NCI-H1417 (cell line): ENCODE data around the gene SLC16A12.
"Not testable (repeated sequence)": the region's sequence is repeated elsewhere in the genome, so short reads cannot be mapped to it uniquely, and the experiment has no call there.

Experiments used
- DNase-seq, 3 experiments: peaks; one replicate each; lab custom pipeline; 2025; lab: John Stamatoyannopoulos, UW

Gene SLC16A12

GRCh38 chr10:89469517-89469916 lies 65.9 kb downstream of the SLC16A12 start:
- DNase-seq: no peak

DNA sequence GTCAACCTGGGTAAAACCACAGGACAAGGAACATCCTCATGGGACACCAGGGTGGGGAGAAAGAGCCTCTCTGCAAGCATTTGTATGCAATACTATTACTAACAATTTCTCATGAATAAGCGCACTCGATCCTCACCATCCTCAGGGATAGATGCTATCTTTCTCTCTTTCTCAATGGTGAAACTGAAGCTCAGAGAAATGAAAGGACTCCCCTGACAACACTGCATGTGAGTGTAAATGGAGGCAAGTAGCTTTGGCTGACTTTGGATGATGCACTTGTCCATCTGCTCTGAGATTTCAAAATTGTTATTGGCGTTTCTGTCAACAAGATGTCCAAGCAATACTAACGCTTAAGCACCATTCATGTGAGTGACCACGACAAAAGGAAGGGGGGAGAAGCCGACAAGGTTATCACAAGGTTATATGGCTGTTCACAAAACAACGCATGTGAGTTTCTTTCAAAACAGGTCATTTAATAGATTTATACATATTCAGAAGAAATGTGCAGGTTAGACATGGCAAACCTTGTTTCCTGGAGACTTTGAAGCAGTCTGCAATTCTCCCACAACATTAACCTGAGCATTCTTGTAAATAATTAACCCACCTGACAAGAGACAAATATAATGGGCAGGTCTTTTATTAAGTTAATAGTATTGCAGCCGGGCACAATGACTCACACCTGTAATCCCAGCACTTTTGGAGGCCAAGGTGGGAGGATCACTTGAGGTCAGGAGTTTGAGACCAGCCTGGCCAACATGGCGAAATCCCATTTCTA lies 67.0 kb downstream of the SLC16A12 start:
- no peak for DNase-seq

GRCh38 chr10:89466599-89467035 lies 68.8 kb downstream of the SLC16A12 start:
- DNase-seq: peak in 2 of 3 experiments; percentile 62 to 84

DNA sequence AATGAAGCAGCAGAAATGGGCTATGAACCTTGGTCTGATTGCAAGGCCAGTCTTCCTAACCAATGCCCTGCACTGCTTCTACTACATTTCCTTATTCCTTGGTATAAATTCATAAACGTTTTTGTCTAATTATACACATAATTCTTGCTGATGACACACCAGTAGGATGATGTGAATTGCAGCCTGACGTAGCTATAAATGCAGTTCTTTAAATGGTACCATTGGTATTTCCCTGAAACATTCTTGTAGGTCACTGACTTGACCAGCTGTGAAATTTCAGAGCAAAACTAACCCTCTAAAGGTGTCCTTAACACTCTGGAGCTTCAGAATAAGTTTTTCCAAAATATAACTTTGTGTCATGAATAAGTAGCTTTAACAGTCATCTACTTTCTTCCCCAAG lies 70.2 kb downstream of the SLC16A12 start:
- no peak for DNase-seq

- no peak for DNase-seq
These were observed 71.4 kb downstream of the SLC16A12 start for GRCh38 chr10:89463846-89464537.

- DNase-seq: no peak
These were observed 76.6 kb downstream of the SLC16A12 start for GRCh38 chr10:89458784-89459183.

GRCh38 chr10:89458291-89458690 lies 77.1 kb downstream of the SLC16A12 start:
- no peak for DNase-seq

GRCh38 chr10:89454561-89455347 lies 80.6 kb downstream of the SLC16A12 start:
- no peak for DNase-seq

- no peak for DNase-seq
These were observed 83.2 kb downstream of the SLC16A12 start for GRCh38 chr10:89452193-89452592.

DNA sequence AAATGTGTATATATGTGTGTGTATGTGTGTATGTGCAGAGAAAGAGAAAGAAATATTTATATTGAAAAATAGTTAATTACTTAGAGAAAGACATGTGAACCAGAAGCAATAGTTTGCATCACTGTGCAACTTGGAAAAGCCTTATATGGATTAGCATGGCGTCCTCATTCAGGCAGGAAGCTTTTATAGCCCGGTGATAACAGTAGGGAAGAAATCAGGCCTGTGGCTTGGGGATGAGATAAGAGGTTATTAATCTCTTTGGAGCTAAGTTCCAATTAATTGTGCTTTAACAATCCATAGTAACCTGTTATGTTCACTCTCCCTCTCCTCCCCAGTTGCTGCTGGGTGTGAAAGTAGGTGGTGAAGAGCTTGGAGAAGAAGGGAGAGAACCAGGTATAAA lies 84.5 kb downstream of the SLC16A12 start:
- DNase-seq: no peak

GRCh38 chr10:89444819-89445218 lies 90.6 kb downstream of the SLC16A12 start:
- not testable (repeated sequence) for DNase-seq

GRCh38 chr10:89442289-89442688 lies 93.1 kb downstream of the SLC16A12 start:
- DNase-seq: no peak

GRCh38 chr10:89440226-89441009 lies 95.0 kb downstream of the SLC16A12 start:
- peak in 1 of 3 experiments; percentile 13 for DNase-seq

GRCh38 chr10:89438525-89438924 lies 96.9 kb downstream of the SLC16A12 start:
- DNase-seq: no peak

DNA sequence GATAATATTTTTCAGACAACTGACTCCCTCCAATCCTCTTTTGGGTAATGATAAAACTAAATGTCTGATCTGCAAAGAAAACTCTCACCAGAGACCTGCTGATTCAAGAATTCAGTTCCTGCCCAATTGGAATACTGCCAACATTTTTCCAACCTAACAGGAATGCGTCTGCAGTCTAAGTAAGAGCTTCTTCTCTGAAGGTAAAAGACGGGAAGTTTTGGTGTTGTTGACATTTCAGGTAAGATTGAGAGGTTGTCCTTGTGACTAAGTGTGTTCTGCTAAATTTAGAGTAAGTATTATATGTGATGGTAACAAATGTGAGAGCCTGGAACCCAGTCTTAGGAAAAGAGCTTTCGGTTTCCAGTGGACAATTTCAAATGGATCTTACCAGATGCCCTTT lies 103.4 kb downstream of the SLC16A12 start:
- peak in 2 of 3 experiments; percentile 9 to 19 for DNase-seq

GRCh38 chr10:89428877-89429276 lies 106.5 kb downstream of the SLC16A12 start:
- DNase-seq: peak in 1 of 3 experiments; percentile 14

DNA sequence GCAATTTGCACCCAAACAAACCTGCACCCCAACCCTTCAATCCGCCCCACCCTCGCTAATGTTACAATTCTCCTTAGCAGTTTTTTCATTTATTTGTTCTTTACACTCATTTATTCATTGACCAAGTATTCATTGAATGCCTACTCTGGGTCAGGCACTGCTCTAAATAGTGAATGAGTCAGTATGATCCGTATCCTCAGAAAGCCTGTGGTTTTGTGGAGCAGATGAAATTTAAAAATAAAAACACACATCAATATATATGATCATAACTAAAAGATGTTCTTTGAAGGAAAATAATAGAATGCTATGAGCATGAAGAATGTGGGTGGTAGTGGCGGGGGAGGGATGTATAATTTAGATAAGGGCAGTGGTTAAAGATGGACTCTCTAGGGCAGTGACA lies 107.8 kb downstream of the SLC16A12 start:
- DNase-seq: no peak

DNA sequence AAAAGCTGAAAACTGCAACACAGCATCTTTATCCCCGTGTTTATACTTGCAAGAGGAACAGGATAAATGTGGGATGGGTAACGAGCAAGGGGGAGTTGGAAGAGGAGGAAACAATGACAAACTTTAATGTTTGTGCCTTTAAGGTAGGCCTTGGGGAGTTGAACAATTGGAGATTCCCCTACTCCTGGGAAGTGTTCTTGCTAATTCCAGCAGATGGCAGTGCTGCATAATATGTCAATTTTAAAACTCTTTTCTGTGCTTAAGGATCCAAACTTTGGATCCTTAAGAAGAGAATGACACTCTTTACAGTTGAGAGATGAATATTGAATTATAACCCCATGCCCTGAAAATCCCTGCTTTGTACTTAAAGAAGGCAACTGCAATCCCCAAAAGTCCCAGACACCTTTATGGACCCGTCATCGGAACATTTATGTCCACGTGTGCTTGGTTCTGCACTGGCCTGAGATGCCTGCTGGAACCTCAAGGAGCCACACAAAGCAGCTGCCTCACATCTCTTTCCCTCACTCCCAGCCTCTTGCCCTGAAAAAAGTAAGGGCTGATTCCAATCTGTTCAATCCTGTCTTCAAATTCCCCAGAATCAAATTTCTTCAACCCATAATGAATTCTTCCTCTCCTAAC lies 109.0 kb downstream of the SLC16A12 start:
- peak; percentile 7 to 62 (median 35) for DNase-seq

- DNase-seq: no peak
These were observed 110.4 kb downstream of the SLC16A12 start for GRCh38 chr10:89425000-89425399.

GRCh38 chr10:89421018-89421476 lies 114.3 kb downstream of the SLC16A12 start:
- DNase-seq: peak in 1 of 3 experiments; percentile 68

DNA sequence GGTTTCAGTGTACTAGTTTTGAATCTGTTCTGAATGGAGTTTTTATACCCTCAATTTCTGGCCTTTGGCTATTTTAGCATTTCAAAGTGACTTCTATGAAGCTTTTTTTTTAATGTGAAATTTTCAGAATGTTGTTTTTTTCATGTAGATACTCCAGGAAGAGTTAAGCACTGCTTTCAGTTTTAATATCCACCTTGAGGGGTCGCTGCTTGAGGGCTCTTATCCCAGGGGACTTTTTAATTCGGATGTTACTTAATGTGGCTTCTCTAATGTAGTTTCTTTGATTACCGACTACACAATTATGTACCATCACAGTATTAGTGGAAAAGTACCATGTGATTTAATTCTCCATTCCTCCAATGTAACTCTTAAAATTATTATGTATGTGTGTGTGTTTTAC lies 115.8 kb downstream of the SLC16A12 start:
- no peak for DNase-seq
